GM19397 (cell line): Measurements from ENCODE around the gene ACSF3.

Experiments used
- ATAC-seq: cut with Tn5 transposase; IDR thresholded peaks from one replicate; pipeline ENCODE4 v1.9.1; 2021; ENCODE audit warnings: mild to moderate bottlenecking, moderate library complexity; ENCODE audit not compliant: unreplicated experiment

The ACSF3 gene

DNA sequence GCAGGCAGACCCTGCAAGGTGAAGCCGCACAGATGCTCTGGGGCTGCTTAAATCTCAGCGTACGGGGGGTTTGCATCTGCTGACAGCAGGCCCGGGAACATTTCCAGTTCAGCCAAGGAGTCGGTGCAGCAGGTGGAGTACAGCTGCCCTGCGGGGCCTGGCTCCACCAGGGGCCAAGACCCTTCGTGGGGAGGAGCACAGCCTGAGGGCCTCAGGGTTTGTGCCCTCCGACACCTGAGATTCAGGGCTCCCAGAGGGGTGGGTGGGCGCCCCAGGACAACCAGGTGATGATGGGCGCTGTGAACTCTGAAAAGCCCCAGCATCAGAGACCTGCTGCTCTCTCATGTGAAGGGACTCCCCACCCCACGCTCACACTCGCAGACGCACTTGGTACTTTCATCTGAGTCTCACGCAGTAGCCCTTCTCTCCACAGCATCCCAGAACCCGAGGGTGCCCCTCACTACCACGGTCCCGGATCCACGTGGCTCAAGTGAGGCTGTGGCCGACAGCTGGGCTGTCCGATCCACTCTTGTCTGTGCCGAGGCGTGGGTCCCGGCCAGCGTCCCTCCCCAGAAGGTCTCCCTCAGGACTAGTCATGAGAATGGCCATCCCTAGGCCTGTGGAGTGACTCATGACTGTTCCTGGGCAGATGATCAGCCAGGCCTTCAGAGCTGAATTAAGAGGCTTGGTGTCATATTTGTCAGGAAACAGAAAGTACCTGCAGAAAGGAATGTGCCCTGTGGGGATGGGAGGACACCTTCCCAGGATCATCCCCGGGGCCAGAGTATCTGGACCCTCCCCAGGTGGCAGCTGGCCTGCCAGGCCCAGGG is 29.6 kb downstream of the ACSF3 start:
- ATAC-seq, result no peak

DNA sequence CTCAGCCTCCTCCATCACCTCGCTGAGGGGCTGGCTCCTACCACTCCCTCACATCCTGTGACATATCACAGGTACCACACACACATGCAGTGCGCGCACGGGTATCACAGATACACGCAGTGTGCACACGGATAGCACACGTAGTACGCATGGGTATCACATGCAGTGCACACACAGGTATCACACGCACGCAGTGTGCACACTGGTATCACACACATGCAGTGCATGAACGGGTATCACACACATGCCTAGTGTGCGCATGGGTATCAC is 30.1 kb downstream of the ACSF3 start:
- no peak for ATAC-seq

DNA sequence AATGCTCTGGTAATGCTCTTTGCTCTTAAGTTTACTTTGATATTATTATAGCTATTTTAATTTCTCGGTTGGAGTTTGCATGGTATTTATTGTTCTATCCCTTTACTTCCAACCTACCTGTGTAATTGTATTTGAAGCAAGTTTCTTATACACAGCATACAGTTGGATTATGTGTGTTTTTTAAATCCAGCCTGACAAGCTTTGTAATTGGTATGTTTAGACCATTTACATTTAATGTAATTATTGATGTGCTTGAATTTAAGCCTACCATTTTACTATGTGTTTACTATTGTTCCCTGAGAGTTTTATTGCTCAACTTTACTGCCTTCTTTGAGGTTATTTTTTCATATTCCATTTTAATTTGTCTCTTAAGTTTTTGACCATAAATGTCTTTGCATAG is 35.7 kb downstream of the ACSF3 start:
- no peak for ATAC-seq

DNA sequence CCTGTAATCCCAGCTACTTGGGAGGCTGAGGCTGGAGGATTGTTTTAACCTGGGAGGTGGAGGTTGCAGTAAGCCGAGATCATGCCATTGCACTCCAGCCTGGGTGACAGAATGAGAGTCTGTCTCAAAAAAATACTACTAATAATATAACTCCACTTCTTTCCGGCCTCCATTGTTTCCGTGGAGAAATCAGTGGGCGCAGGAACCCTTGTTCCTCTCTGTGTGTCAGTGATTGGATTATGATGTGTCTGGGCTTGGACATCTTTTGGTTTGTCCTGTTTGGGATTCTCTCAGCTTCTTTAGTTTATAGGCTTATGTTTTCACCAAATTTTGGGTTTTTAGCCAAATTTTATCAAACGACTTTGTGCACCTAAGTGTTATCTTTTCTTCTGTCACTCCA is 36.8 kb downstream of the ACSF3 start:
- ATAC-seq, result no peak

DNA sequence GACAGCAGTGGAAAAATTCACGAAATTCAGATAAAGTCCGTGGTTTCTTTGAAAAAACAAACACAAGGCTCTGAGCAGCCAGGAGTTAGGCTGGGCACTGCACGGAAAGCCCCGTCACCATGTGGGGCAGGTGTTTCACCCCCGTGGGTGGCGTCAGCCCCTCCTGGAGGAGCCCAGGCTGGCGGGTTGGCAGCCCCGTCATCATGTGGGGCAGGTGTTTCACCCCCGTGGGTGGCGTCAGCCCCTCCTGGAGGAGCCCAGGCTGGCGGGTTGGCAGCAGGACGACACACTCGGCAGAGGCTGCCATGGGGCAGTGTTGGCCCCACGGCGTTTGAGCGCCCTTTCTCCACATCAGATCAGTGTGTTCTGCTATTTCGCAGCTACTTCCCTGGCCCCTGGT is 38.1 kb downstream of the ACSF3 start:
- no peak for ATAC-seq

DNA sequence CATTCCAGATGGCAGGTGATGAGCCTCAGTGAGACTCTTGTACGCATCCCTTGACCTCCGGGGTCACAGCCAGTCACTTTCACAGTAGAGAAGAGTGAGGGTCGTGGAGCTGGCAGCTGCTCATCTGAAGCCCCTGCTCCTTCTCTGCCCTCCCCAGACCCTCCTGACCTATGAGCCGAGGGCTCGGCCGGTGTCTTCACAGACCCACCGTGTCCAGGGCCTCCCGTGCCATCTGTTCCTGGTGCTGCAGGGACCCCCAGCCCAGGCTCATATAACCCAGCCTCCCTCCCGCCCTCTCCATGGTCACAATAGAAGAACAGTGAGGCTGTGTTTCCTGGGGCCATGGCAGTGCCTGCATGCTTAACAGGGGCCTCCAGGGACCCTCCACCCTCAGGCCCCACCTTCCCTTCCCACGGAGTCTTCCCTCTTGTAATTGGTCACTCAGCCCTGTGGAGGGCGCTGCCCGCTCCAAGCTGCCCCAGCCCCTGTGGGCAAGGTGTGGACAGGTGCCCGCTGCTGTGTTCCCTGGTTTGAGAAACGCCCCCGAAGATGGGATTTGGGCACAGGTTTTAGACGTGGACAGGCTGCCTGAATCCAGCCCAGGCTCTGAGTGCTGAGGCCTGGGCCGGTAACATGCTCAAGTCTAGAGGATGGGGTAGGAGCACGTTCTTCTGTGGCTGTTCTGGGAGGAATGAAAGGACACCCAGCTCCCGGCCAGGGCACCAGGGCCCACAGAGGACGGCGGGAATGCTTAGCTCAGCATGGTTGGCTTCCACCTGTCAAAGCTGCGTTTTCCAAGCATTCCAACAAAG is 38.7 kb downstream of the ACSF3 start:
- no peak for ATAC-seq

DNA sequence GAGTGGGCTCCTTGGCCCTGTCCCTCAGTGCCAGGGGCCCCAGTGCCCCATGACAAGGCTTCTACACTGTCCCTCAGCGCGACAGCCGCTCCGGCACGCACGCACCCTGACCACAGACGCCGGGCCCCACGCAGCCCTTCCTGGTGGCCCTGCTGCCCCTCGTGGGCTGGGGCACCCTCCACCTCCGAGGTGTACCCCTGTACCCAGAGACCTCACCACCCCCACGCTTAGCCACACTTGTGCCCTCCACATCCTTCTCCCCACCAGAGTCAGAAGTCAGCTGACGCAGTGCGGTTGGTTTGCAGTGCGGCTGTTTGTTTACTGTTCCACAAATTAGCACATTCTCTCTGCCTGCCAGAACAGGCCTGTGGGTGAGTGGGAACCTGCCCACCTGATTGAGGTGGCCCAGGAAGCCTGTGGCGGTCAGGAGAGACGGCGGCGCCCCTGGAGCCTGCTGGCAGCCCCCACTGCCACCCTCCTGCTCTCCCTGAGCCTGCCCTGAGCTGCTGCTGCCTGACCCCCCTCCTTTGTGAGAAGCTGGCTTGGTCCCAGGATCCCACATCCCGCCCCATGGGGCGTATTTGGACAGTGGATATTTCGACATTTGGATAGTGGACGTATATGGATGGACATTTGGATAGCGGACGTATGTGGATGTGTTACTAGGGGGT is 39.9 kb downstream of the ACSF3 start:
- no peak for ATAC-seq

DNA sequence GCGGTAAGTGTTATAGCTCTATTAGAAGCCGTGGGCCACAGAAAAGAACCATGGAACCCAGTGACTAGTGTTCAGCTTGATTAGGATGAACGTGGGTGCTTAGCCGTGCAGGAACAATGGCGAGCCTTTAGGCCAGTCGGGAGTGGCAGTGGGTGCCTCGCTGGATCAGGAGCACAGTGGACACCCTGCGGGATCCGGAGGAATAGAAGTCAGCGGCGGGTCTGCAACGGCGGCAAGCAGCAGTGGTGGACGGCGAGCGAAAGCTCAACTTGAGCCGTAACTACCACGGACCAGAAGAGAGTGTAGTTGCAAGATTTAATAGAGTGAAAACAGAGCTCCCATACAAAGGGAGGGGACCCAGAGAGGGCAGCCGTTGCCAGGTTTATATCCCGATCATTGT is 40.6 kb downstream of the ACSF3 start:
- ATAC-seq, result no peak

DNA sequence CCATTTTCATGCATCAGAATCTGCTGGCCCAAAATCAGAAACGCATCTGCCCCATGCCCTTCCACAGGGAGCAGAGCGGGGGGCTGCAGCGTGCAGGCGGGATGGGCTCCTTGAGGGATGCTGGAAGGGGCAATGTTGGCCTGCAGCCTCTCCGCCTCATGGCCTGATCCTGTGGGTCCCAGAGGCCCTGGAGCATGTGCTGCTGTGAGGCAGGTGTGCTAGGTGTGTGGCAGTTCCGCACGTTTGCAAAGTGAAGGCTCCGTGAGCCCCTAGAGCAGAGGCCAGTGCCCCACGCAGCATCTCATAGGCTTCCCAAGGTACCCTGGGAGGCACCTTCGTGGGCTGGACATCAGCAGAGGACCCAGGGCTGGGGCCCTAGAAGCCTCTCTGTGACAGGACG is 41.5 kb downstream of the ACSF3 start:
- no peak for ATAC-seq

DNA sequence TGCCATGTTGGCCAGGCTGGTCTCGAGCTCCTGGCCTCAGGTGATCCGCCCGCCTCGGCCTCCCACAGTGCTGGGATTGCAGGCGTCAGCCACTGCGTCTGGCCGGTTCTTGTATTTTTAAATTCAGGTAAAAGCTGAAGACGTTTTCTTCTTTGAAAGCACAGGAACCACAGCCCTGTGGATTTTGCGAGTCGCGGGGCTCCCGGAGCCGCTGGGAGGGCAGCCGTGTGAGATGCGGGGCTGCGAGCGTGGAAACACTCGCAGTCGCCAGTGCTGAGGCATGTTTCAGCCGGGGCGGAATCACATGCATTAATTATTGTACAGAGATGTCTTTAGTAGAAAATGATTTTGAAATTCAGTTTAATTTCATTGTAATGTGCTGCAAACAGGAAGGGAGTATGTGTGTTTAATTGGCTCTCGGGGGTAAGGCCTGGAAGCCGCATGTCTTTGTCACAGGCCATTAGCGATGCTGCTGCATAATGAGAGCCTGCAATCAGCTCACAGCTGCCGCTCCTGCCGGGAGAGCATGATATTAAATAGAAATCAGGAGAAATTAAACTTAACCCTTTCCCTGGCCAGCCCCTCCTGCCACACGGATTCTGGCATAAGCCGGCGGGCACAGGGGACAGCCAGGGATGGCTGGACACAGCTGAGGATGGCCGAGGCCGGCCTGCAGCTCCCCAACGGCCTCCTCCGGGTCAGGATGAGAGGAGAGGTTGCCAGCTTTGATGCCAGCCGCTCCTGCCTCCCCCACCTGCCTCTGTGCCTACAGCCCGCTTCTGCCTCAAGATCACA is 42.5 kb downstream of the ACSF3 start:
- no peak for ATAC-seq

DNA sequence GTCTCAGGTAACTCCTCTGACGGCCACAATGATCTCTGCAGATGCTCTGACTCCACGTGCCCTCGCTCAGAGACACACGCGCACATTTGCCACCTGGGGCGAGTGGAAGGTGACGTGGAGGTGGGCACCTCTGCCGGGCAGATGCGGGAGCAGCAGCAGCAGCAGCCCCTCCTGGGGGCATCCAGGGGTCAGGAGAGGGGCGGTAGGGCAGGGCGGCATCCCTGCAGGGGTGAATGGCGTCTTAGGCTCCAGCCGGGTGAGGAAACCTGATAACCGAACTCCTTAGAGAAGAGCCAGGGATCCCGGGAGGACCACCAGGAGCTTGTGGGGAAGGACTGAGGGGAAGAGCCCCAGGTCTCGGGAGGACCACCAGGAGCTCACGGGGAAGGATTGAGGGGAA is 43.3 kb downstream of the ACSF3 start:
- ATAC-seq, result no peak

DNA sequence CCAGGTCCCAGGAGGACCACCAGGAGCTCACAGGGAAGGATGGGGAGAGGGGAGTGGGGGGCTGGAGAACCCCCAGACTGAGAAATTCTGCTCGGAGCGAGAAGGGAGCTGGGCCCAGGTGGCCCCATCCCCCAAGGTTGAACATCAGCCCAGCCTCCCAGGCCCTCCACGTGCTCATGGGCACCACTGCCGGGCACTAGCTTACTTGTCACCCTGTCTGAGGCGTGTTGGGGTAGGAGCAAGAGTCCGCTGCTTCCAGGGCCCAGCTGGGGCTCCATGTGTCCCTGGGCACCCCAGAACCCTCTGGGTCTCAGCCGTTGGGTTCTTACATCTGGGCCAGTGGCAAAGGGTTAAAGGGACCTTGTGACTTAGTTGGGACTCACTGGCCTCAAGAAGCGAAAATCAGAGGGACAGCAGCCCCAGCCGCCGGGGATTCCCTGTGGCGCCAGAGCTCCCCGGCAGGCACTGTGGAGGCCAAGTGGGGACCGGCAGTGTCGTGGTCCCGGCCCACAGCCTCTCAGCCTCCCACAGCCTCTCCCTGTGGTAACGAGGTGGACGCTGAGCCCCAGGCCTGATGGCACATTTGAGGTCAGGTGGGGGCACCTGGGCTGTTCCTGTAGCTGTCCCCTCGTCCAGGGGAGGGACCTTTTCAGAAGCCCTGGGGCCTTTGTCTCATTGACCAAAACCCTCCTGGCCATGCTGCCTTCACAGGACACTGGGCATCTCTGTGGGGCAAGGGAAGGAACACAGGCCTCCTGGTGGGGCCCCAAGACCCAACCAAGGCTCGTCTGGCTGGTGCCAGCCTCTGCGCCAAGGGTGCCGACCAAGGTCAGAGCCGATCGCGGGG is 44.2 kb downstream of the ACSF3 start:
- no peak for ATAC-seq

DNA sequence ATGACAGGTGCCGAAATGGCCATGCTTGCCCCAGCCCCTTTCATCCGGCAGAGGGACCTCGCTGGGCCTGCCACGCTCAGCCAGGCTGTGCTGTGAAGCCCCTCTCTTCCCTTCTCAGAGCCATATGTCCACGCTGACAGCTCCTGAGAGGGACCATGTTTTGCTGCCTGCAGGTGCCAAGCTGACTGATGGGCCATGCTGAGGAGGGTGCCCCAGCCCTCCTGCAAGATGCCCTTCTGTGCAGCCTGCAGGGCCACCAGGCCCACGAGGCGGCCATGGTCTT is 44.8 kb downstream of the ACSF3 start:
- no peak for ATAC-seq

DNA sequence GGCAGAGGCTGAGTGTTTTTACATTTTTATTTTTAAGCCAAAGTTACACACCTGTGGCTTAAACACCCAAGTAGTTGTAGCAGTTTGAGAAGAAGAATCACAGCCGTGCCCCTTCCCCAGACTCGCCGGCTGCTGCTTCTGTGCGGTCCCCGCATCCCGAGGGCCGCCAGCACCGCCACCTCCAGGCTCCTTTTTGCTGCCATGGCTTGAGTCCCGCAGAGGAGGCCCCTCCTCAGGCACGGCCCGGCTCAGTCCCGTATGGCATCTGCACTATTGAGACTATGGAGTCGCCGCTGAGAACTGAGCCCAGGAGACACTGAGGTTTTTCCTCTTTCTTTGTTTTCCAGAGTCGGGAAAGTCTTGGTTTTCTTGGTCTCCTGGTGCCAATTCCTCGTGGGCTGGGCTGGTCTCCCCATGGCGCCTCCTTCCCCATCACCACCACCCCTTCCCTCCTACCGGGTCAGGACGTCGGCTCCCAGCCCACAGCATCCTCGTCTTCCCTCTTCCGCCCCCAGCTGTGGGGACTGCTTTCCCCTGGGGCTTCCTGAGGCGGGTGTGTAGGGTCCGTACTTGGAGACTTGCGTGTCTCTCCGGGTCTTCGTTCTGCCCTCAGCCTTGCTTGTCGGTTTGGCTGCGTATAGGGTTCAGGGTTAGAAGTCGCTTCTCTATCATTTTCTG is 45.3 kb downstream of the ACSF3 start:
- ATAC-seq, result no peak

DNA sequence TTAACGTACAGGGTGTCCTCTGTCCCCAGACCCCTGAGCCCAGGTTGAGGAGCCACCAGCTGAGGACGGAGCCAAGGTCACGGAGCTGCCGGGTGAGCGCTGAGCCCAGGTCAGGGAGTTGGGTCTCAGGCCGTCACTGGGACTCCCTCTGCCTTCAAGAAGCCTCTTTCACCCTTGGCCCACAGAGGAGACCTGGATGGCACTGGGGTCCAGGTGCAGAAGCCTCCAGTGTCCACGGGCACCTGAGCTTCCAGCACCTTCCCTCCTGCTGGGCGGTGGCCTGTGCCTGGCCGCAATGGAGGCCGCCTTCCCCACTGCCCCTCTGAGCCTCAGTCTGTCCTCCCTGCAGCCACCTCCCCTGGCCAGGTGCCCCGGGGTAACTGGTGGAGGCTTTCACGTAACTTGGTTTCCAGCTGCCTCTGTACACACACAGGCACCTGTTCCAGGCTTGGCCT is 46.3 kb downstream of the ACSF3 start:
- ATAC-seq, result no peak

DNA sequence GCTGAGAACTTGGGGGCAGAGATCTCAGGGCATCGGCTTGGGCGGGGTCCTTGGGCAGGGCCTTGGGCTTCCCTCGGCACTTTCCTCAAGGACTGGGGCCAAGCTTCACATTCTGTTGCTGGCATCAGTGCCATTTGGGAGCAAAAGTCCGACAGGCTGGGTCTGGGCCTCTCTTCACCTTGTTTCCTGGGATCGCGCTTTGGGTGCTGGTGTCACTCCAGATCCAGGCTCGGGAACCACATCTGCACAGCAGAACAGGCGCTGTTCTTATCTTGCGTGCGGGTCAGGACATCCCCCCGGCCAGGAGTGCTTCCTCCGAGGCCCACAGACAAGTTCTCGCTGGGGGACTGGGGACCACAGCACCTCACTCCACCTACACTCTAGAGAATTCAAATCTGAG is 46.7 kb downstream of the ACSF3 start:
- ATAC-seq, result no peak

DNA sequence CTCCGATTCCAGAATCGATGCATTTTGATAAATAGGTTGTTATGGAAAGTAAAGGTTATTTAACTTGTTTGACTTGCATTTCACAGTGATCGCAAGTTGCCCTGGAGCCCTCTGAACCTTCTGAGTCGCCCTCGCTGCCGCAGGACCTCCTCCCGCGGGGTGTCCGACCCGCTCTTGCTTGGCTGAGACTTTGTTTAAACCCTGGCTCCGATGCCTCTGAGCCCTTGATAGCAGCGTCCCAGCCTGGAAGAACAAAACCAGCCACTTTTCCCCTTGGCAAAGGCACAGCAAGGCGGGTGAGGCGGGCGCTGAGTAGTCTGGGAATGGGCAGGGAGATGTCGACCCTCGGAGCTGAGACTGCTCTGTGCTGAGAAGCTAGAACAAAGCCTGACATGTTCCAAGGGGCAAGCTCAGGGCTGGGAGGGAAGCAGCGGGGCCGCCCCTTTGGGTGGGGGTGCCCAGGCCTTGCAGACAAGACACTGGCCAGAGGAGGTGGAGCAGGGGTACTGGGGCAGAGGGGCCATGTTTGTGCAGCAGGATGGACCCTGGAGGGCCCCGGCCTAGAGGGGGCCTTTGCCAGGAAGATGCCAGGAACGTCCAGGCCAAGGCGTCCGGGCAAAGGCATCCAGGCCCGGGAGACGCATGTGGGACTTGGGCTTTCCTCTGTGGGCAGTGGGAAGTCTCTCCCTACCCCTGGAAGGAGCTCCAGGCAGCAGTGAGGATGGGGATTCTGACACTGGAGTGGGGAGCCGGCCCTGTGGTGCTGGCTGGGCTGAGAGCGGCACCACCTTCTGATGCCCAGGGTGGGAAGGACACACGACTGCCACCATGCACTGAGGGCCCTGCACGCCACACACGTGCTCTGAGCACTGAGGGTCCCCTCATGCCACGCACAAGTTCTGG is 47.6 kb downstream of the ACSF3 start:
- ATAC-seq, result no peak

DNA sequence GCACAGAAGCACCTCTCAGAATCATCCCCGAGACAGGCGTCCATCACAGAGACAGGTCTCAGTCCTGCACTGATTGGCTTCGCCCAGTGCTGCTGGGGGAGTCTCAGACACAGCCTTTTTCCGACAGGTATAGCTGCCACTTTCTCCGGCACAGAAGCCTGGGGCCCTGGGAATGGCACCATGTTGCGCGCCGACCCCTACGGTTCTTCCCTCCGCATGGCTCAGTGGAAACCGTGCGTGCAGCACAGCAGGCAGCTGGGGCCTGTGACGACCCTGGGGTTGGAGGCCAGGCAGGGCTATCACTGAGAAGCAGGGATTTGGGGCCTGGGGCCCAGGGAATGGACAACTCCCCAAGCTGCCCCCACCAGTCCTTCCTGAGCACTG is 48.2 kb downstream of the ACSF3 start:
- ATAC-seq, result no peak
